ENCODE data around the gene LYL1.
"Not testable (repeated sequence)": the region's sequence is repeated elsewhere in the genome, so short reads cannot be mapped to it uniquely, and the experiment has no call there.

Gene LYL1

DNA sequence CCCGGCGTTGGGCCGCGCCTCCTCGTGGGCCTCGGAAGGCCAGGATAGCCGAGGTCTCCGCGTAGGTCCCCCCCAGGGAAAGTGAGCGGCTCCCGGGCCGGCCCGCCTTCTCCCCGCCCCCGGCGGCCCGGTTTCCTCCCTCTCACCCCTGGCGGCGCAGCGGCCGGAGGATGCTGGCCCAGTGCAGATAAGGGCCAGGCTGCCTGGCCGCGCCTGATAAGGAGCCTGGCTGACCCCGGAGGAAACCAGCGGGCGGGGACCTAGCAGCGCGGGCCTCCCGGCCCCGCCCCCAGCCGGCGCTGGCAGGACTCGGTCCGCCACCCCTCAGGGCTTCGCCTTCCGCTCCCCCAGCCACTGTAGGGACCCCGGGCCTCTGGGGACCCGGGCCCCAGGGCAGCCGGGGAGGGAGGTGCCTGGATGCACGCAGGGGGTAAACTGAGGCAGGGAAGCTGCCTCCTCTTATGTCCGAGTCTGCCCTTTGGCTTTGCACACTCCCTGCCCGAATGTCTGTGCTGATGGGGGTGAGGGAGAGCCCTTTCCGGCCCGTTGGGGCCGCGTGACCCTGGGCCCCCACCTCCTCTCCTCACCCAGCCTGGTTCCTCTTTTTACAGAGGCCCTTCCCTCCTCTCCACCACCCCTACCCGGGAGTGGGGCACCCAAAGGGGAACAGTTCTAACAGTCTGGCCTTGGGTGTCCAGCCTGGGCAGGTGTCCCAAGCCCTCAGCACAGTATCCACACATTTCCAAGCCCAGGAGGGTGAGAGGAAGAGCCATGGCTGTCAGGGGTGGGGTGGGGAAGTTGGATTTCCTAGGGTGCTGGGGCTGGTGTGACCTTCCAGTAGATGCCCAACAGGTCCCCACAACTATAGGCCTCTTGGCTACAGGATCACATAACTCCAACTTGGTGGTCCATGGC is at the start of gene LYL1:
LYL1 (minus strand) TSS at position 193 of the 915 bp plus-strand sequence. CDS start 1,687 bp downstream, outside the sequence.
- DNase-seq (ENCODE audit: low spot score), result no peak

DNA sequence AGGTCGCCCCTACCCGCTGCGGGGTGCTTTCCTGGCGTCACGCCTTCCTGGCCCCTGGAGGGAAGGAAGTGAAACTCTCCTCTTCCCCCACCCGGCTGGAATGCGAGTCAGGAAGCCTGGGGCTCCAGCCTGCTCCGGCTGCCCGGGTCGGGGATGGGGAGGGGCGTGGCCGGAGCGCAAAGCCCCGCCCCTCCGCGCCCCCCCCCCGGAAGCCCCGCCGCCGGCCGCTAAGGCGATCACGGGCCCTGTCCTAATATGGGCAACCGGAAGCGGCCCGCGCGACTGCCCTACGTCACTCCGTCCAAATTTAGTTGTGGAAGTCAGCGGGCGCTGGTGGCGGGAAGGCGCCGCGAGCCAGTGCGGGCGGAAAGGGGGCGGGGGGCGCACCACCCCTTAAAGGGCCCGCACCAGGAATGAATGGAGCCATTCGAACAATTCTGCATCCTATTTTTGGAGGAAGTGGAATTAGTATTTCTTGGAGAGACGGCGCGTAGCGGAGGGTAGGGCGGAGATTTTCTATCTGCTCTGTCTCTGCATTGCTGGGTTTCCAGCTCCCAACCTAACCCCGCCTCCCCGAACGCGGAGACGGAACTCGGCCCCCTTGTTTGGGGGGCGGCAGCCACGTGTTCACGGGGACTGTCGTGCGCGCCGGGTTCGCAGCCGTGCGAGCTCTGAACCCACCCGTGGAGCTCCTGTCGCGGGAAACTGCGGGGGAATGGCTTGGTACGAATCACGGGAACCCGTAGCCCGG is 49.1 kb upstream of the LYL1 start:
- peak; percentile 98 for DNase-seq (ENCODE audit: low spot score)

DNA sequence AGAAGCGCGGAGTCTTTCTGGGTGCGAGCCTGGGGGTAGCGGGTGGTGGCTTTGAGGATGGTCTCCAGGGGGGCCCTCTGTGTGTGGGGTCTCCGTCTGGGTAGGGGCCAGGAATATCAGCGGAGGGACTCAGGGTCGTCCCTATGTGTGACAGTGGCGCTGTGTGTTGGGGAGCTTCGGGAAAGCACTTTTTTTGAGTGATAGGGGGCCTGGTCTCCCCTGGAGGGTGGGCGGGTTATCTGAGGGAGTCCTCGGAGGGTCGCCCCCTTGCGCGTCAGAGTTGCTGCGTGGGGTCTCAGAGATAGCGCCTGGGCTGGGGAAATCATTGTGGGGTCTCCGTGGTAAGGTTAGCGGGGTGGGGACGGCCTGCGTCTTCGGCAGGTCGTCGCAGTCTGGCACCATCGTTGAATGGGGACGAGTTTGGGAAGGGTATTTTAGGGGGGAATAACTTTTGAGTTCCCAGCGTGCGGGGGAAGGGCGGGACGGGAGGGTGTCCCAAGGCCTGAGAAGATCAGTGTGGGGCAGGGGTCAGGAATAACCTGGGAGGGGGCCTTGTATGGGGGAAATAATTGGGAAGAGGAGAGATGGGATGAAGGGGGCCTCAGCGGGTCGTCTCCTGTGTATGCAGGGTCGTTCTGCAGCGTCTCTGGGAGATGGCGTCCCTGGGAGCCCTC is 48.4 kb upstream of the LYL1 start:
- DNase-seq (ENCODE audit: low spot score), result no peak

DNA sequence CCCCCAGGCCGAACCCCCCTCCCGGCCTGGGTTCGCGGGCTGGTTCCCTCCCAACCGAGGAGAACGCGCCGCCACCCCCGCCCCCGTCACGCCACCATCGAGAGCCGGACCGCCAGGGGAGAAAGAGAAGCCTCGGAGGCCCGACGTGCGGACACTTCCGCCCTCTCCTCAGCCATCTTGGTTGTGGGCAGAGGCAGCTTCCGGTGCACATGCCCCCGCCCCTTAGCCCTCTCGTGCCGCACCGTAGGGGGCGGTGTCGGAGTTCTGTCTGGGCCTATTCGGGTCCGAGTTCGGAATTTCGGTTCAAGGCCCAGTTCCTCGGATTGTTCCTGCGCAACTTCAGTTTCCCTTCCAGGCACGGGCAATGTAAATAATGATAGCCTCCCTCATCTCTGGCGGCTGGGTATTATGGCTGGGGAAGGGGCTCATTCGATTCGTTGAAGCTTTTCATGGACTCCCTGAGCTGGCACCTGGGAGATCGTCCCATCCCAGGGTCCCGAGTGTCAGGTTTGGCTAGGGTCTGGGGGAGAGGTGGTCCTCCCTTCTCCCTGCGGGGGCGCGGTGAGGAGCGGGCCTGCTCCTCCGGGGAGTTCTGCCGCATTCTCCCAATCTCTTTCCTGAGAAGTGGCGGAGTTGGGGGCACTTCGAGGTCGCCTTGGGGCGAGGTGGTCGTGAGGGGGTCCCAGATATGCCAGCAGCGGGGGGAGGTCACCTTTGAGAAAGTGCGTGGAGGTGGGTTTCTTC is 47.7 kb upstream of the LYL1 start, which contains the start of the genes IER2 and STX10:
IER2 (plus strand) TSS at position 225 of the 744 bp plus-strand sequence. CDS start 2,776 bp downstream, outside the sequence.
STX10 (minus strand) TSS at position 189 of the 744 bp plus-strand sequence. CDS start 202 bp downstream, outside the sequence.
- DNase-seq (ENCODE audit: low spot score), result peak; percentile 93

DNA sequence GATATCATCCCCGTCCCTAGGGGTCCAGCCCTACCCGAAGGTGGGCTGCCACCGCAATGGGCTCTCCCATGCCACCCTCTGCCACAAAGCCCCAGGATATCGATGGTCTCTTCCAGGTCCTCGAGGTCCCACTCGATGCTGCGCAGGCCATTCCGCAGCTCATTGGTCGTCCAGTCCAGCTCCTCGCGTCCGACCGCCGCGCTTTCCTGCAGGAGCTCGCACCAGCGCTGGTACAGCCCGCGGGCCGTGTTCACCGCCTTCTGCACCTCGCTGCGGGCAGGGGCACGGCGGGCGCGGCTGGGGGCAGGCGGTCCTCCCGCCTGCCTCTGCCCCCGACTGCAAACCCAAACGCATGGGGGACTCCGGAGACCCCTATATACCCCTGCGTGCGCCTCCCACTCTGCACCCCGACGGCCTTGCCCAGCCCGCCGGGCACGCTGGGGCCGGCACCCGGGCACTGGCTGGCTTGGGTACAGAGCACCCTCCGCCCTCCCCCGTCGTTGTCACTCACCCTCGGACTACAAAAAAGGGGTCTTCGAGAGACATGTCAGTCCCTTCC is 47.0 kb upstream of the LYL1 start:
- DNase-seq (ENCODE audit: low spot score), result peak; percentile 14

DNA sequence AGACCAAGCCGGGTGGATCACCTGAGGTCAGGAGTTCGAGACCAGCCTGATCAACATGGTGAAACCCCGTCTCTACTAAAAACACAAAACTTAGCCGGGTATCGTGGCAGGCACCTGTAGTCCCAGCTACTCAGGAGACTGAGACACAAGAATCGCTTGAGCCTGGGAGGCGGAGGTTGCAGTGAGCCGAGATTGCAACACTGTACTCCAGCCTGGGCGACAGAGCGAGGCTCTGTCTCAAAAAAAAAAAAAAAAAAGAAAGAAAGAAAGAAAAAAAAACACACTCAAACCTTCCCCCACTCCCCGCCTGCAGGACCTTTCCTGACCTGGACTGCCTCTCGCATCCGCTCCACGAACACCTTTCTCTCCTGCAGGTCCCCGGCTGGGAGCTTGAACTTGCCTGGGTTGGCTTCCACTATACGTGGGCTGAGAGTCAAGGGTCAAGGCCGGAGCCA is 46.5 kb upstream of the LYL1 start:
- DNase-seq (ENCODE audit: low spot score), result not testable (repeated sequence)

DNA sequence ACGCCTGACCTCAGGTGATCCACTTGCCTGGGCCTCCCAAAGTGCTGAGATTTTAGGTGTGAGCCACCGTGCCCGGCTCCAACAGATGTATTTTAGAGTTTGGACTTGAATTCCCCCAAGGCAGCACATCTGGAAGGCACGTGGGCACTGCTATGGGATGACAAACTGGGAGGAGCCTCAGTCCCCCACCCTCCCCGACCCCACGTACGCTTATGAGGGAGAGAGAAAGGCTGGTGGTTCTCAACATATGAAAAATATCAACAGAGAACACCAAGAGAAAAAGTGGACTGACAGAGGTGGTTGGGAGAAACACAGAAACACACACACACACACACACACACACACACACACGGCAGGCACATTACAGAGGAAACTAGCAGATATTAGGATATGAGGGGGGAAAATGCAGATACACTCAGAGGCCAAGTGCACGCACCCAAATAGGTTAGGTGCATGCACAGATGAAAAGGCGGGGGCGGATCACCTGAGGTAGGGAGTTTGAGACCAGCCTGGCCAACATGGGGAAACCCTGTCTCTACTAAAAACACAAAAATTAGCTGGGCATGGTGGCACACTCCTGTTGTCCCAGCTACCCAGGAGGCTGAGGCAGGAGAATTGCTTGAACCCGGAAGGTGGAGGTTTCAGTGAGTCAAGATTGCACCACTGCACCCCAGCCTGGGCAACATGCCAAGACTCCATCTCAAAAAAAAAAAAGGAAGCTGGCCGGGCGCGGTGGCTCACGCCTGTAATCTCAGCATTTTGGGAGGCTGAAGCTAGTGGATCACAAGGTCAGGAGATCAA is 44.3 kb upstream of the LYL1 start:
- DNase-seq (ENCODE audit: low spot score), result no peak

DNA sequence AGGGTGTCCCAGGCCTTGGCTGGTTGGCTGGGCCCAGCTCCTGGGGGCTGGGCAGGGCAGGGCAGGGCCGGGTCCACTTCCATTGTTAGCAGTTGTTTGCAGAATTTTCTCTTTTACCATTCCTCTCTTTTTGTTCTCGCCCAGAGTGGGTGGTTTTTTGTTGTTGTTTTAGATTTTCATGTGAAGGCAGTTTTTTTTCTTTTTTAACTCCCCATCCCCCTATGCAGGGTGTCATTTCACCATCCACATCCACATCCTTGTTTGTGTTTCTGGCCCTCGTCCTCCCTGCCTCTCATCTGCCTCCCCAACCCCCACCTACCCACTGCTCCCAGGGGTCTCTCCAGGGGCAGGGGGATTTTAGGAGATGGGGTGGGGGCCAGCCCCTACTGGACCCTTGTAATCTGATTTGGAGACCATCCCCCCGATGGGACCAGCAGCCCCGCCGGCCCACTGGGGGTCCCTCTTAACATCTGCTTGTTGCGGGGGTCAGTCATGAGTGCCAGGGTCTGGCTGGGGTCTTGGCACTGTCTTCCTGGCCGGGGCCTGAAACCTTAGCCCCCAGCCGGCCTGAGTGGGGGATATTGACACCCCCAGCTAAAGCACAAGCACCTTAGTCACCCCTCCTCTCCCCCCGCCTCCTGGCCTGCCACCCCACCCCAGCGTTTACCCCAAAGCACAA is 37.1 kb upstream of the LYL1 start:
- DNase-seq (ENCODE audit: low spot score), result no peak

DNA sequence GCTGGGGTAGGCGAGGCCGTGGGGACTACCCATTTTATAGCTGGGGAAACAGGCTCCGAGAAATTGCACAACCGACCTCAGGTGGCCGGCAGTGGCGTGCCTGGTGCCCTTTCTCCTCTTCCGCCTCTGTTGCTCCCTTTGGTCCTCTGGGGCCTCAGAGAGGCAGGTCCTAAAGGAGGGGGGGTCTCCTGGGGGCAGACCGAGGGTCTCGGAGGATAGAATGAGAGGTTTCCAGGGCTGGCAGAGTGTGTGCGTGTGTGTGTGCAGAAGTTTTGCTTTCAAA is 36.2 kb upstream of the LYL1 start:
- no peak for DNase-seq (ENCODE audit: low spot score)

DNA sequence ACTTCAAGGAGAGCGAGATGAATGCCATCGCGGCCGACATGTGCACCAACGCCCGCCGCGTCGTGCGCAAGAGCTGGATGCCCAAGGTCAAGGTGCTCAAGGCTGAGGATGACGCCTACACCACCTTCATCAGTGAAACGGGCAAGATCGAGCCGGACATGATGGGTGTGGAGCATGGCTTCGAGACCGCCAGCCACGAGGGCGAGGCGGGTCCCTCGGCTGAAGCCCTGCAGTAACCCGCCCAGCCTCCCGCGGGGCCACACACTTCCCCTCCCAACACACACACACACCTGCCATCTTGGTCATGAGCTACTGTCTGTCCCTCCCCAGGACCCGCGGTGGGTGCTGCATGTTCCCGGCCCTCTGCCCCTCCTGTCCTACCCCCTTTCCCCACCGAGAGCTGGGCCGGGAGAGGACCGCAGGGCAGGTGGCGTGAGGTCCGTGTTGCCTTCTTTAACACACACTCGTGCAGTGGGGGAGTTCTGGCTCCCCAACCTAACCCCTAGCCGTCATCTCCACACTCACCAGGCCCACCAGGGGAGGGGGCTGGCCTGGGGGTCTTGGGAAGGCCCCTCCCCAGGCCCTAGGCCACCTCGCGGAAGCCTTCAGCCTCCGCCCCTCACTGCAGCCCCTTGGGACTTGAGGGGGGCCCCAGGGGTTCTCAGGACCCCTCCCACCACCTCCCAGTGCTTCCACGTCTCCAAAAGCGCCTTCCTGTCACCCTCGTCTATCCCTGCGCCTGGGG is 35.7 kb upstream of the LYL1 start:
- no peak for DNase-seq (ENCODE audit: low spot score)

DNA sequence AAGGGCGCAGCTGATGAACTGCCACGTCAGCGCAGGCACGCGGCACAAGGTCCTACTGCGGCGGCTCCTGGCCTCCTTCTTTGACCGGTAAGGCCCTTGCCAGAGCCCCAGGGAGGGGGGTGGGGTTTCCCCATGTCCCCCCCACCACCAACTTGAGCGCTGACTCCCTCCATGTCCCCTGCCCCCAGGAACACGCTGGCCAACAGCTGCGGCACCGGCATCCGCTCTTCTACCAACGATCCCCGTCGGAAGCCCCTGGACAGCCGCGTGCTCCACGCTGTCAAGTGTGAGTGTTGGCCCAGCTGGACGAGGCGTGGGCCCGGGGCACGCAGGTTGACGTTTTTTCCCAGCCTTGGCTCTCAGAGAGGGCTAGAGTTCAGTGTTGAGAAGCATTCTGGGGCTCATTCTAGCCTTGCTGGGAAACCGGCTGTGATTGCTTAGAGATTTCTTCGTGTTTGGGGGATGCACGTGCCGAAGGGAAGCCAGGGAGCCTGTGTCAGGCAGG is 34.7 kb upstream of the LYL1 start:
- DNase-seq (ENCODE audit: low spot score), result no peak

DNA sequence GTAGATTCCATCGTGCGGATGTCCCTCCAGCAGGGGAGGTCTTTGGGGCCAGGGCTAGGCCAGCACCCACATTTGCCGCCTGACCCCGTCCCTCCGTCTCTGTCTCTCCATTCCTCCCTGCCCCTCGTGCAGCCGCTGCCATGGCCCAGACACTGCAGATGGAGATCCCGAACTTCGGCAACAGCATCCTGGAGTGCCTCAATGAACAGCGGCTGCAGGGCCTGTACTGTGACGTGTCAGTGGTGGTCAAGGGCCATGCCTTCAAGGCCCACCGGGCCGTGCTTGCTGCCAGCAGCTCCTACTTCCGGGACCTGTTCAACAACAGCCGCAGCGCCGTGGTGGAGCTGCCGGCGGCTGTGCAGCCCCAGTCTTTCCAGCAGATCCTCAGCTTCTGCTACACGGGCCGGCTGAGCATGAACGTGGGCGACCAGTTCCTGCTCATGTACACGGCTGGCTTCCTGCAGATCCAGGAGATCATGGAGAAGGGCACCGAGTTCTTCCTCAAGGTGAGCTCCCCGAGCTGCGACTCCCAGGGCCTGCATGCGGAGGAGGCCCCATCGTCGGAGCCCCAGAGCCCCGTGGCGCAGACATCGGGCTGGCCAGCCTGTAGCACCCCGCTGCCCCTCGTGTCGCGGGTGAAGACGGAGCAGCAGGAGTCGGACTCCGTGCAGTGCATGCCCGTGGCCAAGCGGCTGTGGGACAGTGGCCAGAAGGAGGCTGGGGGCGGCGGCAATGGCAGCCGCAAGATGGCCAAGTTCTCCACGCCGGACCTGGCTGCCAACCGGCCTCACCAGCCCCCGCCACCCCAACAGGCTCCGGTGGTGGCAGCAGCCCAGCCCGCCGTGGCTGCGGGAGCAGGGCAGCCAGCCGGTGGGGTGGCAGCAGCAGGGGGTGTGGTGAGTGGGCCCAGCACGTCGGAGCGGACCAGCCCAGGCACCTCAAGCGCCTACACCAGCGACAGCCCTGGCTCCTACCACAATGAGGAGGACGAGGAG is 32.7 kb upstream of the LYL1 start:
- DNase-seq (ENCODE audit: low spot score), result no peak

DNA sequence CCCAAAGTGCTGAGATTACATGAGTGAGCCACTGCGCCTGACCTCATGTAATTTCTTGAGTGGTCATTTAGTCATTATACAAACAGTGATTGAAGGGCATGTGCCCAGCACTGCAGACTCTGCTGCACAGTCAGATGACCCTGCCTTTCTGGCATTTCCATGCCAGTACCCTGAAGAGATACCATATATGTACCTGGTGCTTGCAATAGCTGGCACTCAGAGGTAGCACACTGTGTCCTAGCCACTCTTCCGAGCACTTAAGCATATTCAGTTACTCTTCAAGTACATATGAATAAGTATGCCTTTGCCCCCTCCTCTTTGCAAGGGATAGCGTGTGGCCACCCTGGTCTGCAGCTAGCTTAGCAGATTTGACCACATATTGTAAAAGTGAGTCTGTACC is 32.0 kb upstream of the LYL1 start:
- DNase-seq (ENCODE audit: low spot score), result no peak

DNA sequence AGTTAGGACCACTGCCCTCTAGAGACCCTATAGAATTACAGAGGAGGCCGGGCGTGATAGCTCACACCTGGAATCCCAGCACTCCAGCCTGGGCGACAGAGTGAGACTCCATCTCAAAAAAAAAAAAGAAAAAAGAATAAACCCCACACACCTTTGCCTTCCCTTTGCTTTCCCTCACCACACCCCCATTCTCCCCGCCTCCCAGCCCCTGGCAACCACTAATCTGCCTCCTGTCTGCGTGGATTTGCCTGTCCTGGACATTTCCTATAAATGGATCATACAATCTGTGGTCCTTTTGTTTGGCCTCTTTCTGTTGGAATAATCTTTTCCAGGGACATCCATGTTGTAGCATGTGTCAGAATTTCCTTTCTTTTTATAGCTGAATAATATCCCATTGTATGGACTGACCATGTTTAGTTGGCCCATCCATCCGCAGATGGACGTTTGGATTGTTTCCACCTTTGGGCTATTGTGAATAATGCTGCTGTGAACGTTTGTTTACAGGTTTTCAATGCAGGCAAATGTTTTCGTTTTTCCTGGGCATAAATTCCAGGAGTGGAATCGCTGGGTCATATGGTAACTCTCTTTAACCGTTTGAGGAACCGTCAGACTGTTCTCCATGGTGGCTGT is 30.7 kb upstream of the LYL1 start:
- DNase-seq (ENCODE audit: low spot score), result no peak

DNA sequence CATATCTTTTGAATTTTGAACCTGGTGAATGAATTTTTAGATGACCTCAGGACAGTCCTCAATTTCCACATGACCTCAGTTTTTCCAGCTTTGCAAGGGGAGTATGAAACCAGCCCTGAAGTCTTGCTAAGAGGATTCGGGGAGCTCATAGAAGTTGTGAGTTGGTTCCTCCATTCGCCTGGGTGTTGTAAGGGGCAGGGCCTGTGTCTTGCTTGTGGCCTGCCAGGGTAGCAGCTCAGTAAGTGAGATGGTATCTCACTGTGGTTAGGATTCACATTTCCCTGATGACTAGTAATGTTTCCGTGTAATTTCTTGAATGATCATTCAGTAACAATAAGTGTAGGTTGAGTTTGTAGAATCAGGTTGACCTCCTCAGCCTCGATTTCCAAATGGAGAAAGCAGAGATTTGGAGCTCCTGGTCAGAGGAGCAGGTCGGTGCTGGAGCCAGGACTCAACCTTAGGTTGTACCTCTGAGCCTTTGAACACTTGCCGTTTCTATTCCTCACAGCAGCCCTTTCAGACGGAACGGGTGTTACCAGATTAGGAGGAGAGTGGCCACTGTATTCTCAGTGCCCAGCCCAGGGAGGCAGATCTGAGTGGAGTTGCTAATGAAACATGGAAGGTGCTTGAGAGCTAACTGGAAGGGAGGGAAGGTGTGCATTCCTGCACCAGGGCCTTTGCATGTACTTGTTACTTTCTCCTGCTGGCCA is 30.0 kb upstream of the LYL1 start:
- no peak for DNase-seq (ENCODE audit: low spot score)

DNA sequence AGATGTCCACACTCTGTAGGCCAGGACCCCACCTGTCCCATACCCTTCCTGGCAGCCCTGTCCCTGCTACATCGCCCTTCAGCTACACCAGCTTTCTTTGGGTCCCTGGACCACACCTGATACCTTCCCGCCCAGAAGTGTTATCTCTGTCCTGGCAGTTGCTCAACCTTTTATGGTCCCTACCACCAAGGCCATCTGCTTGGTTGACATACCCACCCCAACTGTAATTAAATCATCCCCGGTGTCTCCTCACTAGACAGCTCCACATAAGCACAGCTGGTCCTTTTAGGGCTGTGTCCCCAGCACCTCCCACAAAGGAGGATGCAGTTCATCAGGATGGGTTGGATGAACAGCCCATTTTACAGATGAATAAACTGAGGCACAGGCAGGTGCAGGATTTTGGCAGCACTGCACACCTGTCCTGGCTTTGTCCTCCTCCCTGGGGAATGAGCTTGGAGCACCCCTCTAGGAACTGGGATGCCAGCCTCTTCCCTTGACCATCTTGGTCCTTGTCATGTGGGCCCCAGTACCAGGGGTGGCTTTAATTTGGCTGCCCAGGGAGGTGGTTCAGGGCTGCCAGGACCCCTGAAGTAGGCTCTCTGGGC is 28.3 kb upstream of the LYL1 start:
- no peak for DNase-seq (ENCODE audit: low spot score)
